Activated CD4-positive, CD25-positive, alpha-beta regulatory T cell treated with anti-CD3 and anti-CD28 coated beads, Interleukin-2, amount 50 U/mL, for 24 hours (primary cell): Measurements from ENCODE around the gene E2F4.

Experiments used
- ATAC-seq, 2 donors: fragments of 150-1000 bp; cut with Tn5 transposase; one replicate each; pipeline ENCODE4 v1.10.0; 2021; ENCODE audit warnings: mild to moderate bottlenecking in 1 of 2, moderate library complexity in 1 of 2

The E2F4 gene

DNA sequence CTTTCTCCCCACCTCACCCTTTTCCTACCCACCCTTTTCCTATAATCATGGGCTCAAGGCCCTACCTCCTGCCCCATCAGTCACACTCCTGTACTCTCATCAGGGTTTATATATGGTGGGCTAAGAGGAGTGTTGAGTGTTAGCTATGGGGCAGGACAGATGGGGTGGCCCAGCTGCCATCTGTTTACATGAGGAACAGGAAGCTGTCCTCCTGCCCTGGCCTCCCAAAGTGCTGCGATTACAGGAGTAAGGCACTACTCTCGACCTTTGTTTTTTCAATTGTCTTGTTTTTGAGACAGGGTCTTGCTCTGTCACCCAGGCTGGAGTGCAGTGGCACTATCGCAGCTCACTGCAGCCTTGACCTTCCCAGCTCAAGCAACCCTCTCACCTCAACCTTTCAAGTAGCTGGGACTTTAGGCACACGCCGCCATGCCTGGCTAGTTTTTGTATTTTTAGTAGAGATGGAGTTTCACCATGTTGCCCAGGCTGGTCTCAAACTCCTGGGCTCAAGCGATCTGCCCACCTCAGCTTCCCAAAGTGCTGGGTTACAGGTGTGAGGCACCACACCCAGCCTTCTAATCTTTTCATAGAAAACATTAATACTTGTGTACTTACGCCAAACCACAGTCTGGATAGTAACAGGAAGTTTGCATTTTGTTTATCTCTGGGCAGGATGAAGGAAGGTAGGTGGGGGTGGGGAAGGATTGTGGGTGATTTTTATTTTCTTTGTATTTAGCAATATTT is 33.9 kb upstream of the E2F4 start:
- no peak for ATAC-seq

DNA sequence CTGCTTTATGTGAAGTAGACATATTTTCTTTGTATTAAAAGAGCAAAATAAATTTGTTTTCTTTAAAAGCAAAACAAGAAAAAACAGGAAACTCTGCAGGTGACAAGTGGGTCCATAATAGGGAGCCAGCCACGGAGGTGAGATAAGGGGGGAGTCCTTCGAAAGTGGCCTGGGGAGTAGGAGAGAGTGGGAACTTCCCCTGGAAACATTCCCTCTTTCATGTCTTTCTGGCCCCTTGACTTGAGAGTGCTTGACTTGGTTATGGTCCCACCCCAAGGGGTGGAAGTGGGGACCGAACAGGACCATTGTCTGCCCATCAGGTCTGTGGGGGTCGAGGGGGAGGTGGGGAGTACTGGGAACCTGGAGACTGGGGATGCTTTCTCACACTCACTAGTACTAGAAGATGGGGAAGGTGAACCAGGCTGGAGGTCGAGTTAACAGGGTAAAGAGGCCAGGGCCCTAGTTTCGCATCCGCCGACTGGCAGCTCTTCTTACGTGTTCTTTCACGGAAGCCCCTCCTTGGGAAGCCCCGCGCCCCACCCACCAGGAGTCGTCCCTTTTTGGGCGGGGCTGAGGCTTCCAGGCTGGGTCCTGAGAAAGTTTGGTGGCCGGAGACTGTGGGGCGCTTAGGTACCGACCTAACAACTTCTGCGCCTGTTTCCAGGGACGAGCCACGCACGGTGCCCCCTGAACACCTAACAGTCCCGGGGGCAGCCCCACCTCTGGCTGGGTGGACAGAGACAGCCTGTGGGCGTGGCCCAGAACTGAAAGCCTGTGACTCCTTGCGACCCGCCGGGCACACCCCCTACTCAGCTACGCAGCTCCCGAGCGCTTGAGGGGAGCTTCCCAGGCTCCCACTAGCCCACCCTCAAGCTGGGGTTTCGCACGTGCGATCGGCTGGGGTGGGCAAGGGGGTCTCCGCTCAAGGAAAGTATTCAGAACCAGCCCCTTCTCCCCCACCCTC is 33.0 kb upstream of the E2F4 start:
- peak; percentile 36 to 42 for ATAC-seq

DNA sequence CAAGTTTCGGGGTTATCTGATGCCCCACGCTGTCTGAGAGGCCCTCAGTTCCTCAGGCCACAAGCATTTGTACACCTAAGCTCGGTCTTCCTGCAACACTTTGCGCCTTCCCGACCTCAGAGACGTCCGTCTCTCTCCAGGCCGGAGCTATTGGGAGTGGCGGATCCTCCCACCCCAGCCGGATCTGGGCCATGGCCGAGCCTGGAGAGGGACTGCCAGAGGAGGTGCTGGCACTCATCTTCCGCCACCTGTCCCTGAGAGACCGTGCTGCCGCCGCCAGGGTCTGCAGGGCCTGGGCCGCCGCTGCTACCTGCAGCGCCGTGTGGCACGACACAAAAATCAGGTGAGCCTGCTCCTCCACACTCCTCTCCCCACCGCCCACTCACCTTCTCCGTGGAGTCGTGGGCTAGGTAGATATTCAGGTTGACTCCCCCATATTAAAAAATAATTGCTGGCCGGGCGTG is 30.3 kb upstream of the E2F4 start:
- ATAC-seq: no peak

- no peak for ATAC-seq
Measured at GRCh38 chr16:67162506-67163163, 29.3 kb upstream of the E2F4 start.

- ATAC-seq: no peak
Measured at GRCh38 chr16:67163164-67163998, 28.6 kb upstream of the E2F4 start.

- no peak for ATAC-seq
Measured at GRCh38 chr16:67163999-67164558, 27.9 kb upstream of the E2F4 start.

GRCh38 chr16:67164599-67165061 is 27.3 kb upstream of the E2F4 start, which contains the start of gene HSF4:
Gene HSF4 (plus strand): TSS chr16:67164745. CDS start chr16:67164812, 67 bp downstream.
- ATAC-seq: no peak

- ATAC-seq: no peak
Measured at GRCh38 chr16:67165121-67166078, 26.6 kb upstream of the E2F4 start.

- ATAC-seq: no peak
Measured at GRCh38 chr16:67166110-67166547, 25.8 kb upstream of the E2F4 start.

DNA sequence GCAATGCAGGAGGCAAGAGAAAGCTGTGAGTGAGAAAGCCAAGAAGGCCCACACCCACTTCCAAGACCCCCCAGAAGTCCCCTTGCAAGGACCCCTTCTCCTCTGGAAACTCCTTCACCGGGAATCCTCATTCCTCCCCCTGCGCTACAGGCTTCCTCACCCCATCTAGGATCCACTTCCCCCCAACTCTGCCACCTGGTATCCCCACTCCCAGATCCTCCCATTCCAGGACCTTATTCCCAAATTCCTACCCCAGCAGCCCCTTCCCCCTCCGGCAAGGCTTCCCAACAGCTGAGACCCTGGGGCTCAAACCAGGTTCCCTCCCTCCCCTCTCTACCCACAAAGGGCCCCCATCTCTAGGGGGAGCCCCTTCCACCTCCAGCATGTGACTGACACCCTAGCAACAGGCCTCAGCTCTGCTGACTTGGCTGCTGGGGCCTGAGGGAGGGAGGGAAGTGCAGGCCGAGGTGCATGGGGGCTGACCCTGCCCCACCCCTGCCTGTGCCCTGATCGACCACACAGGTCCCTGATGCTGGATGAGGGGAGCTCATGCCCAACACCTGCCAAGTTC is 25.3 kb upstream of the E2F4 start:
- no peak for ATAC-seq

GRCh38 chr16:67167588-67167987 is 24.4 kb upstream of the E2F4 start:
- ATAC-seq: no peak

DNA sequence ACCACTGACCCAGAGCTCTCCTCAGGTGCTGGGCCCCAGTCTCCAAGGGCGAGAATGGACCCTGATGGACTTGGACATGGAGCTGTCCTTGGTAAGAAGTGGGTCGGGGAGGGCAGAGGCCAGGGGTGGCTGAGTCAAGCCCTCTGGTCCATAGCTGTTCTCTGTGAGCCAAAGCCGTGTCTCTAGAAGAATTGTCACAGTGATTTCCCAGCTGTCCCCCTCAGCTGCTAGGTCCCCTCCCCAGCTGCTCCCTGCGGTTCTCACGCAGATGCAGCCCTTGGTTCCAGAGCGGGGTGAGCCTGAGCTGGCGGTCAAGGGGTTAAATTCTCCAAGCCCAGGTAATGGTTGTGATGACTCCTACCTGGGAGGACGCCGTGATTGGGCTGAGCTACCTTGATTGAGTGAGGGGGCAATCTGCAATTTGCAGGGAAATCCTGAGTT is 22.9 kb upstream of the E2F4 start:
- no peak for ATAC-seq

- ATAC-seq: no peak
Measured at GRCh38 chr16:67169642-67170167, 22.2 kb upstream of the E2F4 start.

GRCh38 chr16:67170168-67170948 is 21.6 kb upstream of the E2F4 start, which contains the start of gene NOL3:
Gene NOL3 (plus strand): TSS chr16:67170538.
- ATAC-seq: peak; percentile 10 to 13

DNA sequence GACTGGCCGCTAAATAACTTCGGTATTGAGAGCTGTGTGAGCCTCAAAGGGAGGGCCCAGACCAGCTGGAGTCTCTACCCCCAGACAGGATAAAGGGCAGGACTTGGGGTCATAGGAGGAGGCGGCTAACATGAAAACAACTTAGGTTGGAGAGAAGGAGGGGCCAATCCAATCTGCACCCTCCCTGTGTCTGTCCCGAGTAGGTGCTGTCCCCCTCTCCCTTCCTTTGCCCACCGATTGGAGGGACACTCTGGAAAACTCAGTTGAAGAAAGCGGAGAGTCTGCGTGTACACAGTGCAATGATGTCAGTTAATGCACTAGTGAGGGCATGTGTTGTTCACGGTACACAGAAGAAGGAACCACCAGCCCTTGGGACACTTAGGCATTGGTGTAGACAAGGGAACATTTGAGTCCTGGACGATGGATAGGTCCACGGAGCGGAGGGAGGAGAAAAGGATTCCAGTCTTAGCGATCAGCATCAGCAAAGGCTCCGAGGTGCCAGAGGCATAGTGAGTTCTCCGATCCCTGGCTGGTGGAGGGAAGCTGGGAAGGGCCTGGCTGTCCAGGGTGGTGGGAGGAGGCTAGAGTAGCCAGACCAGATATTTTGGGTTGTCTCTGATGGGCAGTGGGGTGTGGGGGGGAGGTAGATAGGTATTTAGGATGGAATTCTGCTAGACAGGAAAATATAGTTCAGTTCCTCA is 20.9 kb upstream of the E2F4 start:
- ATAC-seq: no peak

DNA sequence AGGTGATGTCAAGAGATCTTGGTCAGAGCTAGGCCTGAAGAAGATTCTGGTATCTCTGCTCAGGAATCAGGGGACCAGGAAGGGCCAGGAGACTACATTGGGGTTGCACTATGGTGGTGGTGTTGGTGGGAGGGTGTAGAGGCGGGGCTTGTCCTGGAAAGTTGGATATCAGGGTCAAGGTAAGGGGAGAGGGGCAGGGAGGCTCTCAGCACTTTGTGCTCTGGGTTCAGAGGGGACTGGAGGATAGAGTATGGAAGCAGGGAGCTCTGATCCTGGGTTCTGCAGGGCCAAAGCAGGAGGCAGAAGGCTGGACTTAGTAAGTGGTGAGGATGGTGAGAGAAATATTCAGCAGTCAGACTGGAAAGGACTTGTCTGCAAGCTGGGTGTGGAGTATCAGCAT is 18.6 kb upstream of the E2F4 start:
- ATAC-seq: no peak

GRCh38 chr16:67173808-67174705 is 17.9 kb upstream of the E2F4 start:
- ATAC-seq: peak; percentile 81 to 83
